CD14-positive monocyte (primary cell): ENCODE results near the gene ZNF555. TPM values are rescaled to one million over a fixed set of nuclear protein-coding genes. Genes with fewer than 3 reads are reported as not detected.

Source experiments
- DNase-seq, 3 donors: peaks; one replicate each; pipeline ENCODE4 v3.0.0-alpha.2; 2011 to 2022
- H2AFZ ChIP-seq: 2 replicates; pipeline ENCODE4 v1.6.0; 2012; ENCODE audit warnings: mild to moderate bottlenecking, low read depth, low read length, inconsistent platforms; ENCODE audit not compliant: insufficient read depth, poor library complexity, severe bottlenecking
- H3K27ac ChIP-seq, 2 donors: 1 replicate in 1 of 2; 2 replicates in 1 of 2; pipeline ENCODE4 v1.5.1; 2012 to 2013; ENCODE audit warnings: low read length in 2 of 2, control low read depth in 1 of 2, inconsistent platforms in 1 of 2, low read depth in 1 of 2, mild to moderate bottlenecking in 1 of 2
- H3K27me3 ChIP-seq, 2 donors: one replicate each; pipeline versions ENCODE4 v1.6.0 to v1.6.1; 2011 to 2013; ENCODE audit warnings: low read length in 2 of 2; ENCODE audit not compliant: control insufficient read depth in 2 of 2, insufficient read depth in 2 of 2
- H3K36me3 ChIP-seq, 2 donors: replicated peaks in 1 of 2; 1 replicate in 1 of 2; 2 replicates in 1 of 2; pipeline versions ENCODE4 v1.5.1 to v1.6.1; 2012 to 2013; ENCODE audit warnings: low read length in 2 of 2, control low read depth in 1 of 2, inconsistent platforms in 1 of 2, mild to moderate bottlenecking in 1 of 2; ENCODE audit not compliant: insufficient read depth in 2 of 2, control insufficient read depth in 1 of 2
- H3K4me1 ChIP-seq, 2 donors: 1 replicate in 1 of 2; 2 replicates in 1 of 2; pipeline versions ENCODE4 v1.5.1 to v1.6.1; 2012 to 2013; ENCODE audit warnings: low read length in 2 of 2, control low read depth in 1 of 2, inconsistent platforms in 1 of 2, mild to moderate bottlenecking in 1 of 2, moderate library complexity in 1 of 2; ENCODE audit not compliant: insufficient read depth in 2 of 2, control insufficient read depth in 1 of 2
- H3K4me2 ChIP-seq: replicated peaks from 2 replicates; pipeline ENCODE3; 2012; ENCODE audit warnings: low read length, moderate library complexity, mild to moderate bottlenecking; ENCODE audit not compliant: poor library complexity, severe bottlenecking; ENCODE audit errors: extremely low read depth
- H3K4me3 ChIP-seq, 3 experiments: fragments of 200-600 bp in 1 of 3; sonication (generic) in 1 of 3; replicated peaks in 1 of 3; 1 replicate in 2 of 3; 2 replicates in 1 of 3; pipeline ENCODE4 v1.5.1; 2011 to 2013; ENCODE audit warnings: low read length in 3 of 3, mild to moderate bottlenecking in 3 of 3, control low read depth in 2 of 3, low read depth in 2 of 3, inconsistent platforms in 1 of 3, moderate library complexity in 1 of 3
- H3K79me2 ChIP-seq: 2 replicates; pipeline ENCODE4 v1.6.0; 2012; ENCODE audit warnings: mild to moderate bottlenecking, control low read depth, inconsistent platforms, low read length, moderate library complexity; ENCODE audit not compliant: insufficient read depth
- H3K9ac ChIP-seq: 2 replicates; pipeline ENCODE4 v1.6.0; 2017; ENCODE audit warnings: low read length, mild to moderate bottlenecking; ENCODE audit not compliant: insufficient read depth, poor library complexity, severe bottlenecking
- H3K9me3 ChIP-seq, 2 donors: replicated peaks in 1 of 2; 1 replicate in 1 of 2; 2 replicates in 1 of 2; pipeline versions ENCODE4 v1.5.1 to v1.6.1; 2012 to 2013; ENCODE audit warnings: low read length in 2 of 2, control low read depth in 1 of 2; ENCODE audit not compliant: control insufficient read depth in 1 of 2, insufficient read depth in 1 of 2
- H4K20me1 ChIP-seq: 2 replicates; pipeline ENCODE4 v1.6.0; 2012; ENCODE audit warnings: mild to moderate bottlenecking, low read length, control low read depth, moderate library complexity; ENCODE audit not compliant: insufficient read depth
- H3K27ac Mint-ChIP-seq, 7 donors: one replicate each; pipeline ENCODE4 v1.8.0; 2020; ENCODE audit warnings: mild to moderate bottlenecking in 7 of 7, mixed read lengths in 7 of 7, moderate library complexity in 6 of 7, inconsistent platforms in 2 of 7
- H3K27me3 Mint-ChIP-seq, 3 donors: one replicate each; pipeline ENCODE4 v1.8.0; 2021 to 2022; ENCODE audit warnings: low read depth in 3 of 3, mild to moderate bottlenecking in 3 of 3, mixed read lengths in 3 of 3, moderate library complexity in 3 of 3, inconsistent platforms in 1 of 3
- H3K36me3 Mint-ChIP-seq, 2 donors: one replicate each; pipeline ENCODE4 v1.8.0; 2020; ENCODE audit warnings: mixed read lengths in 2 of 2, inconsistent platforms in 1 of 2, mild to moderate bottlenecking in 1 of 2
- H3K4me1 Mint-ChIP-seq: one replicate; pipeline ENCODE4 v1.8.0; 2020; ENCODE audit warnings: mild to moderate bottlenecking, mixed read lengths
- H3K4me3 Mint-ChIP-seq, 2 donors: one replicate each; pipeline ENCODE4 v1.8.0; 2020; ENCODE audit warnings: mild to moderate bottlenecking in 2 of 2, mixed read lengths in 2 of 2, moderate library complexity in 1 of 2
- H3K9me3 Mint-ChIP-seq, 7 donors: one replicate each; pipeline ENCODE4 v1.8.0; 2020 to 2022; ENCODE audit warnings: mixed read lengths in 7 of 7, mild to moderate bottlenecking in 6 of 7, moderate library complexity in 6 of 7, inconsistent platforms in 2 of 7
- WGBS: methylation state at CpG from one replicate; pipeline ENCODE4 v1.1.5; 2013; ENCODE audit warnings: missing lambda C conversion rate; ENCODE audit not compliant: insufficient coverage; 5-methylcytosine and 5-hydroxymethylcytosine counted together
- intact Hi-C, 2 donors: fragments of 100-400 bp; cut with micrococcal nuclease; formaldehyde crosslinking; loops; one replicate each; pipeline versions ENCODE4 v1.15.0 to v1.15.1; 2023
- polyA plus RNA-seq, 3 donors: library from polyadenylated mRNA; depleted of rRNA in 1 of 3; unstranded in 2 of 3; stranded (reverse) in 1 of 3; fragments of 300-500 nt in 2 of 3; fragments of >200 nt in 1 of 3; fragmentation: Illumina TruSeq in 2 of 3; gene quantifications; 1 replicate in 2 of 3; 2 replicates in 1 of 3; pipeline ENCODE4 v1.2.3, GENCODE V29; 2012 to 2021
- TF ChIP-seq, protein P1 (sequence below): fragments of 200-600 bp; IDR thresholded peaks from one replicate; pipeline ENCODE4 v1.8.0; 2022; ENCODE audit warnings: antibody characterized with exemption, mild to moderate bottlenecking

Gene ZNF555
- polyA plus RNA-seq, 3 donors: 2.2 to 2.9 (median 2.6) TPM

DNA sequence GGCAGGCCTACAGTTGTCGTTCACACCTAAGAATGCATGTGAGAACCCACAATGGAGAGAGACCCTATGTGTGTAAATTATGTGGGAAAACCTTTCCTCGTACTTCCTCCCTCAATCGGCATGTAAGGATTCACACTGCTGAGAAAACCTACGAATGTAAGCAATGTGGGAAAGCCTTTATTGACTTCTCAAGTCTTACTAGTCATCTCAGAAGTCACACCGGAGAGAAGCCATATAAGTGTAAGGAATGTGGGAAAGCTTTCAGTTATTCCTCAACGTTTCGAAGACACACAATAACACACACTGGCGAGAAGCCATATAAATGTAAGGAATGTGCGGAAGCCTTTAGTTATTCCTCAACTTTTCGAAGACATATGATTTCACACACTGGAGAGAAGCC, 11.3 kb downstream of the ZNF555 start:
- Histone ChIP-seq H3K4me3 (peak overlapping the region in 1 of 3 experiments; percentile 43), H3K79me2 (peaks cover 10% of the 10 kb centered on the region), H3K9ac (no peak overlapping the region), H3K36me3 (peaks cover 34 to 49% of the 10 kb centered on the region in 2 donors), H4K20me1 (no peaks in the 10 kb centered on the region), H3K27ac (no peak overlapping the region), H3K9me3 (peaks cover 69 to 89% of the 10 kb centered on the region in 2 donors), H3K4me2 (no peak overlapping the region), H3K4me1 (peaks cover 9% of the 10 kb centered on the region in 2 donors), H2AFZ (no peak overlapping the region), H3K27me3 (no peaks in the 10 kb centered on the region)
- Mint-ChIP-seq H3K27me3 (peaks cover 0 to 2% (median 0%) of the 10 kb centered on the region in 3 donors), H3K36me3 (peaks cover 41 to 65% of the 10 kb centered on the region in 2 donors), H3K27ac (no peak overlapping the region), H3K4me3 (no peak overlapping the region), H3K4me1 (peaks cover 11% of the 10 kb centered on the region), H3K9me3 (peaks cover 59 to 97% (median 89%) of the 10 kb centered on the region in 7 donors)
- intact Hi-C loops: no loop called here
- TF ChIP-seq, protein P1, sequence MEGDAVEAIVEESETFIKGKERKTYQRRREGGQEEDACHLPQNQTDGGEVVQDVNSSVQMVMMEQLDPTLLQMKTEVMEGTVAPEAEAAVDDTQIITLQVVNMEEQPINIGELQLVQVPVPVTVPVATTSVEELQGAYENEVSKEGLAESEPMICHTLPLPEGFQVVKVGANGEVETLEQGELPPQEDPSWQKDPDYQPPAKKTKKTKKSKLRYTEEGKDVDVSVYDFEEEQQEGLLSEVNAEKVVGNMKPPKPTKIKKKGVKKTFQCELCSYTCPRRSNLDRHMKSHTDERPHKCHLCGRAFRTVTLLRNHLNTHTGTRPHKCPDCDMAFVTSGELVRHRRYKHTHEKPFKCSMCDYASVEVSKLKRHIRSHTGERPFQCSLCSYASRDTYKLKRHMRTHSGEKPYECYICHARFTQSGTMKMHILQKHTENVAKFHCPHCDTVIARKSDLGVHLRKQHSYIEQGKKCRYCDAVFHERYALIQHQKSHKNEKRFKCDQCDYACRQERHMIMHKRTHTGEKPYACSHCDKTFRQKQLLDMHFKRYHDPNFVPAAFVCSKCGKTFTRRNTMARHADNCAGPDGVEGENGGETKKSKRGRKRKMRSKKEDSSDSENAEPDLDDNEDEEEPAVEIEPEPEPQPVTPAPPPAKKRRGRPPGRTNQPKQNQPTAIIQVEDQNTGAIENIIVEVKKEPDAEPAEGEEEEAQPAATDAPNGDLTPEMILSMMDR: no peak
- no CpG with 5 or more reads among the region's 10 CpGs for WGBS
- no peak for DNase-seq

DNA sequence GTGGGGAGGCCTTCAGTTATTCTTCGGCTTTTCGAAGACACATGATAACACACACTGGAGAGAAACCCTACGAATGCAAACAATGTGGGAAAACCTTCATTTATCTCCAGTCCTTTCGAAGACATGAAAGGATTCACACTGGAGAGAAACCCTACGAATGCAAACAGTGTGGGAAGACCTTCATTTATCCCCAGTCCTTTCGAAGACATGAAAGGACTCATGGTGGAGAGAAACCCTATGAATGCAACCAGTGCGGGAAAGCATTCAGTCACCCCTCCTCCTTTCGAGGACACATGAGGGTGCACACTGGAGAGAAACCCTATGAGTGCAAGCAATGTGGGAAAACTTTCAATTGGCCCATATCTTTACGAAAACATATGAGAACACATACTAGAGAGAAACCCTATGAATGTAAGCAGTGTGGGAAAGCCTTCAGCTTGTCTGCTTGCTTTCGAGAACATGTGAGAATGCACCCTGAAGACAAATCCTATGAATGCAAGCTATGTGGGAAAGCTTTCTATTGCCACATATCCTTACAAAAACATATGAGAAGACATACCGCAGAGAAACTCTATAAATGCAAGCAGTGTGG, 11.8 kb downstream of the ZNF555 start:
- H3K27ac Mint-ChIP-seq: no peak overlapping the region
- H3K4me3 ChIP-seq: peak overlapping the region in 1 of 3 experiments; percentile 43
- peaks cover 61 to 97% (median 90%) of the 10 kb centered on the region in 7 donors for H3K9me3 Mint-ChIP-seq
- no peak overlapping the region for H3K27ac ChIP-seq
- no peak overlapping the region for H3K4me2 ChIP-seq
- no peak for DNase-seq
- no peaks in the 10 kb centered on the region for H4K20me1 ChIP-seq
- peaks cover 34 to 49% of the 10 kb centered on the region in 2 donors for H3K36me3 ChIP-seq
- intact Hi-C loops: no loop called here
- H3K4me1 Mint-ChIP-seq: peaks cover 11% of the 10 kb centered on the region
- WGBS: 100% methylated on average over 5 of the region's 11 CpGs
- H3K79me2 ChIP-seq: peaks cover 7% of the 10 kb centered on the region
- H3K9me3 ChIP-seq: peaks cover 69 to 94% of the 10 kb centered on the region in 2 donors
- H3K4me3 Mint-ChIP-seq: no peak overlapping the region
- H3K36me3 Mint-ChIP-seq: peaks cover 38 to 60% of the 10 kb centered on the region in 2 donors
- no peaks in the 10 kb centered on the region for H3K27me3 ChIP-seq
- no peak overlapping the region for H3K9ac ChIP-seq
- H3K4me1 ChIP-seq: peaks cover 9% of the 10 kb centered on the region in 2 donors
- no peak overlapping the region for H2AFZ ChIP-seq
- TF ChIP-seq, protein P1: no peak
- peaks cover 0 to 2% (median 0%) of the 10 kb centered on the region in 3 donors for H3K27me3 Mint-ChIP-seq
